Measurements from ENCODE around the gene NCK1. TPM values are rescaled to one million over a fixed set of nuclear protein-coding genes. Genes with fewer than 3 reads are reported as not detected.

The NCK1 gene
- total and polyA plus RNA-seq, 10 of the 15 experiments (the other 5 are each of a cell fraction or from before 2014, with no cell fraction given), result 15.6 to 33.4 (median 25.0) TPM

DNA sequence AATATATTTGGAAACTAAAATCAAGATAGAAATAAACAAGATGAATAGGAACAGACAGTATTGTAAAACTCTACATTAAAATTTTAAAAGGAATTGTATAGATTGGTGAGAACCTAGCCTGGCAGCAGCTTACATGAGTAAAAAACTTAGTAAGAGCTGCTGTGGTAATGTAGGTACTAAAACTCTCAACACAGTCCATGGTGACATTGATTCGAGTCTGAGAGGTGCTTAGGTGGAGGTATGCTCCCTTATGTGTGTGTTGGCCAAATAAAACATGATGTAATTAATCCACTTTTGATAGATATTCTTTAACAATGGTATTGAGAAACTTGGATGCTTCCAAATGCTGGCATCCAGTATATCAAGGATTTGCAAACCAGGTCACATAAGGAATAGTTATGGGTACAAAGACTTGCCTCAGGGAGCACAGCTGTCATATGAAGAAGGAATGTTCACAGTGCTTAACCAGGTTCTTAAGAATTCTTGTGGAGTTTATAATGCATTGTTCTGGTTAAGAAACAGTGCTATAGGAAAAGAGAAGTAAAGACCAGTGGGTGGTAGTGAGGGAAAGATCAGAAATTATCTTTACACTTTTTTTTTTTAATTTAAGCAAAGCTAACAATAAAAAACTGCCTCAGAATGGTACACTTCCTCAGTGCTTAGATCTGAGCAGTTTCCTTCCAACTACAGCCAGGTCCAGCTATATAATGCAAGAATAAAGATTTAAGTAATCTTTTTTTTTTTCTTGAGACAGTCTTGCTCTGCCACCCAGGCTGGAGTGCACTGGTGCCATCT, 71.2 kb downstream of the NCK1 start:
- H4K20me1 ChIP-seq (ENCODE audit: control insufficient read depth, insufficient read depth), result no peaks in the 10 kb centered on the region
- in situ Hi-C loops (cut with MboI) (no loop called here), intact Hi-C loops (cut with micrococcal nuclease; ENCODE audit: unreplicated experiment) (no loop called here)
- no peak overlapping the region for H3K4me3 ChIP-seq
- SMC1A ChIA-PET (ENCODE audit: uncharacterized antibody, unreplicated experiment), result interaction anchor here (0.8 to 1.5 kb wide), 9 partner anchors 9 to 96 kb away, joined by 3 to 6 read pairs (median 4); partner anchors contain the start of gene NCK1
- H2AFZ ChIP-seq (ENCODE audit: control insufficient read depth, low read depth, low read length), result no peak overlapping the region
- POLR2A ChIA-PET, result no interaction called here
- peaks cover 7% of the 10 kb centered on the region for H3K9me3 ChIP-seq (replicated peaks; ENCODE audit: control insufficient read depth, insufficient read depth, low read length)
- CTCF ChIA-PET, result no interaction called here
- DNase-seq (ENCODE audit: low read depth, low spot score) (no peak), ATAC-seq (peak; percentile 67), FAIRE-seq (no peak)
- no peak overlapping the region for H3K4me2 ChIP-seq (ENCODE audit: control insufficient read depth, insufficient read depth)
- RAD21 ChIA-PET (ENCODE audit: unreplicated experiment), result interaction anchor here (1.0 to 1.6 kb wide), 5 partner anchors 12 to 181 kb away, joined by 3 to 6 read pairs (median 4); partner anchors contain the start of genes NCK1 and STAG1
- no peak overlapping the region for H3K9ac ChIP-seq (ENCODE audit: control insufficient read depth, insufficient read depth, low read length)
- H3K27ac ChIP-seq (ENCODE audit: control insufficient read depth, insufficient read depth), result peak overlapping the region; percentile 59
- no peaks in the 10 kb centered on the region for H3K27me3 ChIP-seq (replicated peaks in 1 of 2; ENCODE audit: control insufficient read depth in 2 of 2, insufficient read depth in 2 of 2, low read length in 1 of 2)
- WGBS (ENCODE audit: insufficient coverage, insufficient replicate concordance, low lambda C conversion rate, missing lambda C conversion rate), result 37% methylated on average over 1 of the region's 1 CpG
- peaks cover 0 to 9% of the 10 kb centered on the region in 2 experiments; a peak in 1 of 4 replicates for H3K36me3 ChIP-seq (ENCODE audit: control insufficient read depth in 2 of 2, insufficient read depth in 2 of 2, low read length in 1 of 2)
- TF ChIP-seq MYB (IDR thresholded peaks at IDR 0.05; ENCODE audit: borderline replicate concordance, low read depth, low read length) (no peak), DPF2 (IDR thresholded peaks at IDR 0.05) (no peak), MXI1 (IDR thresholded peaks at IDR 0.05; ENCODE audit: low read depth, low read length) (no peak), EZH2 (IDR thresholded peaks at IDR 0.05; ENCODE audit: borderline replicate concordance, control insufficient read depth, low read depth, low read length) (no peak), HDAC6 (IDR thresholded peaks at IDR 0.05; ENCODE audit: unreplicated experiment) (no peak), TAF1 (IDR thresholded peaks at IDR 0.05; ENCODE audit: borderline replicate concordance, low read depth, low read length) (no peak), ZNF24 (IDR thresholded peaks at IDR 0.05) (no peak)
- TF ChIP-seq, protein P1, sequence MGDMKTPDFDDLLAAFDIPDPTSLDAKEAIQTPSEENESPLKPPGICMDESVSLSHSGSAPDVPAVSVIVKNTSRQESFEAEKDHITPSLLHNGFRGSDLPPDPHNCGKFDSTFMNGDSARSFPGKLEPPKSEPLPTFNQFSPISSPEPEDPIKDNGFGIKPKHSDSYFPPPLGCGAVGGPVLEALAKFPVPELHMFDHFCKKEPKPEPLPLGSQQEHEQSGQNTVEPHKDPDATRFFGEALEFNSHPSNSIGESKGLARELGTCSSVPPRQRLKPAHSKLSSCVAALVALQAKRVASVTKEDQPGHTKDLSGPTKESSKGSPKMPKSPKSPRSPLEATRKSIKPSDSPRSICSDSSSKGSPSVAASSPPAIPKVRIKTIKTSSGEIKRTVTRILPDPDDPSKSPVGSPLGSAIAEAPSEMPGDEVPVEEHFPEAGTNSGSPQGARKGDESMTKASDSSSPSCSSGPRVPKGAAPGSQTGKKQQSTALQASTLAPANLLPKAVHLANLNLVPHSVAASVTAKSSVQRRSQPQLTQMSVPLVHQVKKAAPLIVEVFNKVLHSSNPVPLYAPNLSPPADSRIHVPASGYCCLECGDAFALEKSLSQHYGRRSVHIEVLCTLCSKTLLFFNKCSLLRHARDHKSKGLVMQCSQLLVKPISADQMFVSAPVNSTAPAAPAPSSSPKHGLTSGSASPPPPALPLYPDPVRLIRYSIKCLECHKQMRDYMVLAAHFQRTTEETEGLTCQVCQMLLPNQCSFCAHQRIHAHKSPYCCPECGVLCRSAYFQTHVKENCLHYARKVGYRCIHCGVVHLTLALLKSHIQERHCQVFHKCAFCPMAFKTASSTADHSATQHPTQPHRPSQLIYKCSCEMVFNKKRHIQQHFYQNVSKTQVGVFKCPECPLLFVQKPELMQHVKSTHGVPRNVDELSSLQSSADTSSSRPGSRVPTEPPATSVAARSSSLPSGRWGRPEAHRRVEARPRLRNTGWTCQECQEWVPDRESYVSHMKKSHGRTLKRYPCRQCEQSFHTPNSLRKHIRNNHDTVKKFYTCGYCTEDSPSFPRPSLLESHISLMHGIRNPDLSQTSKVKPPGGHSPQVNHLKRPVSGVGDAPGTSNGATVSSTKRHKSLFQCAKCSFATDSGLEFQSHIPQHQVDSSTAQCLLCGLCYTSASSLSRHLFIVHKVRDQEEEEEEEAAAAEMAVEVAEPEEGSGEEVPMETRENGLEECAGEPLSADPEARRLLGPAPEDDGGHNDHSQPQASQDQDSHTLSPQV (IDR thresholded peaks at IDR 0.05), result no peak
- peaks cover 9% of the 10 kb centered on the region; the same call in 1 of the 2 replicates for H3K4me1 ChIP-seq (ENCODE audit: control insufficient read depth, insufficient read depth, low read length)
- TSS peak; percentile 8 for BruUV-seq (replicated peaks)
- H3K79me2 ChIP-seq (ENCODE audit: control insufficient read depth, insufficient read depth, low read length), result peaks cover 26% of the 10 kb centered on the region

All from GM12878 (cell line).